Measurements from ENCODE around the gene RASEF.

Gene RASEF

GRCh38 chr9:83041771-83042170 is 21.2 kb downstream of the RASEF start:
- Histone ChIP-seq H3K4me2 (ENCODE audit: insufficient read depth, low read length) (no peak overlapping the region), H2AFZ (ENCODE audit: low read depth, low read length) (no peak overlapping the region), H3K27ac (ENCODE audit: low read length) (no peak overlapping the region), H3K4me3 (ENCODE audit: low read depth in 1 of 2, low read length in 2 of 2) (no peak overlapping the region), H3K9me3 (ENCODE audit: insufficient read depth, low read length, severe bottlenecking) (no peaks in the 10 kb centered on the region), H3K79me2 (ENCODE audit: insufficient read depth, low read length) (no peaks in the 10 kb centered on the region), H3K36me3 (ENCODE audit: insufficient read depth, low read length) (no peaks in the 10 kb centered on the region), H4K20me1 (ENCODE audit: insufficient read depth, low read length) (no peaks in the 10 kb centered on the region), H3K27me3 (ENCODE audit: insufficient read depth, low read length, poor library complexity) (peaks cover 2% of the 10 kb centered on the region), H3K4me1 (ENCODE audit: insufficient read depth, low read length) (no peaks in the 10 kb centered on the region), H3K9ac (ENCODE audit: low read depth, low read length) (no peak overlapping the region)
- no peak for TF ChIP-seq EZH2 (IDR thresholded peaks at IDR 0.05; ENCODE audit: borderline replicate concordance, low read depth, low read length, severe bottlenecking)
- TF ChIP-seq, protein P1, sequence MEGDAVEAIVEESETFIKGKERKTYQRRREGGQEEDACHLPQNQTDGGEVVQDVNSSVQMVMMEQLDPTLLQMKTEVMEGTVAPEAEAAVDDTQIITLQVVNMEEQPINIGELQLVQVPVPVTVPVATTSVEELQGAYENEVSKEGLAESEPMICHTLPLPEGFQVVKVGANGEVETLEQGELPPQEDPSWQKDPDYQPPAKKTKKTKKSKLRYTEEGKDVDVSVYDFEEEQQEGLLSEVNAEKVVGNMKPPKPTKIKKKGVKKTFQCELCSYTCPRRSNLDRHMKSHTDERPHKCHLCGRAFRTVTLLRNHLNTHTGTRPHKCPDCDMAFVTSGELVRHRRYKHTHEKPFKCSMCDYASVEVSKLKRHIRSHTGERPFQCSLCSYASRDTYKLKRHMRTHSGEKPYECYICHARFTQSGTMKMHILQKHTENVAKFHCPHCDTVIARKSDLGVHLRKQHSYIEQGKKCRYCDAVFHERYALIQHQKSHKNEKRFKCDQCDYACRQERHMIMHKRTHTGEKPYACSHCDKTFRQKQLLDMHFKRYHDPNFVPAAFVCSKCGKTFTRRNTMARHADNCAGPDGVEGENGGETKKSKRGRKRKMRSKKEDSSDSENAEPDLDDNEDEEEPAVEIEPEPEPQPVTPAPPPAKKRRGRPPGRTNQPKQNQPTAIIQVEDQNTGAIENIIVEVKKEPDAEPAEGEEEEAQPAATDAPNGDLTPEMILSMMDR (IDR thresholded peaks at IDR 0.05; ENCODE audit: borderline replicate concordance, extremely low read depth, low read length, poor library complexity, severe bottlenecking): no peak
- no peak for ATAC-seq (ENCODE audit: insufficient read depth, low read depth)
- DNase-seq: no peak

- no peak overlapping the region for H3K4me3 ChIP-seq (ENCODE audit: low read depth in 1 of 2, low read length in 2 of 2)
- ATAC-seq (ENCODE audit: insufficient read depth, low read depth) (no peak), DNase-seq (no peak)
- H3K36me3 ChIP-seq (ENCODE audit: insufficient read depth, low read length): no peaks in the 10 kb centered on the region
- H3K27ac ChIP-seq (ENCODE audit: low read length): no peak overlapping the region
- TF ChIP-seq, protein P1 (IDR thresholded peaks at IDR 0.05; ENCODE audit: borderline replicate concordance, extremely low read depth, low read length, poor library complexity, severe bottlenecking): no peak
- no peak overlapping the region for H3K9ac ChIP-seq (ENCODE audit: low read depth, low read length)
- no peaks in the 10 kb centered on the region for H4K20me1 ChIP-seq (ENCODE audit: insufficient read depth, low read length)
- no peak overlapping the region for H3K4me2 ChIP-seq (ENCODE audit: insufficient read depth, low read length)
- H2AFZ ChIP-seq (ENCODE audit: low read depth, low read length): no peak overlapping the region
- no peaks in the 10 kb centered on the region for H3K4me1 ChIP-seq (ENCODE audit: insufficient read depth, low read length)
- no peaks in the 10 kb centered on the region for H3K27me3 ChIP-seq (ENCODE audit: insufficient read depth, low read length, poor library complexity)
- no peaks in the 10 kb centered on the region for H3K79me2 ChIP-seq (ENCODE audit: insufficient read depth, low read length)
- H3K9me3 ChIP-seq (ENCODE audit: insufficient read depth, low read length, severe bottlenecking): no peaks in the 10 kb centered on the region
Measured at GRCh38 chr9:83039303-83039702, 23.6 kb downstream of the RASEF start.

DNA sequence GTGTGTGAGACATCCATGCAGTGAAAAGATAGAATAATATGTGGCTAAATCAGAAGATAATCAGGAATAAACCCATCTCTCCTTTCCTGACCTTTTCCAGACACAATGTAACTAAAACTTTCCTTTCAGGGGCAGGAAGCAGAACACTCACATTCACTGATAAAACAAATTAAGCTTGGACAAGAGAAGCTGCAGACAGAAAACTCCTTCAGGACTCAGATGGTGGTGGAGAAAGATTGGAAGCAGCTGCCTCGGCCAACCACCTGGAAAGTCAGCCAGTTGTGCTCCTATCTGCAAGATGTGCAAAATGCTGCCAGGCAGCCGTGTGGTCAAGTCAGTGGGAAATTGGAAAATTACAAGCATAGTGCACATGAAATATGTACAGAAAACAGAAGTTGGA is 26.9 kb downstream of the RASEF start:
- Histone ChIP-seq H3K4me3 (ENCODE audit: low read depth in 1 of 2, low read length in 2 of 2) (no peak overlapping the region), H3K27me3 (ENCODE audit: insufficient read depth, low read length, poor library complexity) (peaks cover 3% of the 10 kb centered on the region), H3K79me2 (ENCODE audit: insufficient read depth, low read length) (no peaks in the 10 kb centered on the region), H4K20me1 (ENCODE audit: insufficient read depth, low read length) (no peaks in the 10 kb centered on the region), H3K9me3 (ENCODE audit: insufficient read depth, low read length, severe bottlenecking) (no peaks in the 10 kb centered on the region), H3K9ac (ENCODE audit: low read depth, low read length) (no peak overlapping the region), H3K4me2 (ENCODE audit: insufficient read depth, low read length) (no peak overlapping the region), H3K27ac (ENCODE audit: low read length) (no peak overlapping the region), H2AFZ (ENCODE audit: low read depth, low read length) (no peak overlapping the region), H3K4me1 (ENCODE audit: insufficient read depth, low read length) (no peaks in the 10 kb centered on the region), H3K36me3 (ENCODE audit: insufficient read depth, low read length) (no peaks in the 10 kb centered on the region)
- no peak for ATAC-seq (ENCODE audit: insufficient read depth, low read depth)
- DNase-seq: no peak
- TF ChIP-seq EZH2 (IDR thresholded peaks at IDR 0.05; ENCODE audit: borderline replicate concordance, low read depth, low read length, severe bottlenecking): no peak
- TF ChIP-seq, protein P1 (IDR thresholded peaks at IDR 0.05; ENCODE audit: borderline replicate concordance, extremely low read depth, low read length, poor library complexity, severe bottlenecking): no peak

DNA sequence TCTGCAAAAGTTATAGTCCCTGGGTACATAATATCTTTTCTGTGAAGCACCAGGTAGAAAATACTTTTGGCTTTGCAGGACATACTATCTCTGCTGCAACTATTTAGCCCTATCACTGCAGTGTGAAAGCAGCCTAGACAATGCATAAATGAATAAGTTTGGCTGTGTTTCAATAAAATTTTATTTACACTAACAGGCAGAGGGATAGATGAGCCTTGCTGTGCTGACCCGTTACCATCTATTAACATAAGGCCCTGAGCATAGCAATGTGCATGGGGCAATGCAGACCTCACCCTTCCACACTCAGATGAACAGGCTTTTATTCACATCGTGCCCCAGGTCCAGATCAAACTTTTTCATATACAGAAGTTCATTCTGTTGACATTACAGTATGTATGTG is 27.8 kb downstream of the RASEF start:
- Histone ChIP-seq H4K20me1 (ENCODE audit: insufficient read depth, low read length) (no peaks in the 10 kb centered on the region), H3K9me3 (ENCODE audit: insufficient read depth, low read length, severe bottlenecking) (no peaks in the 10 kb centered on the region), H3K4me2 (ENCODE audit: insufficient read depth, low read length) (no peak overlapping the region), H3K9ac (ENCODE audit: low read depth, low read length) (no peak overlapping the region), H3K4me1 (ENCODE audit: insufficient read depth, low read length) (no peaks in the 10 kb centered on the region), H3K4me3 (ENCODE audit: low read depth in 1 of 2, low read length in 2 of 2) (no peak overlapping the region), H3K36me3 (ENCODE audit: insufficient read depth, low read length) (no peaks in the 10 kb centered on the region), H3K79me2 (ENCODE audit: insufficient read depth, low read length) (no peaks in the 10 kb centered on the region), H3K27ac (ENCODE audit: low read length) (no peak overlapping the region), H2AFZ (ENCODE audit: low read depth, low read length) (no peak overlapping the region), H3K27me3 (ENCODE audit: insufficient read depth, low read length, poor library complexity) (peaks cover 3% of the 10 kb centered on the region)
- DNase-seq (no peak), ATAC-seq (ENCODE audit: insufficient read depth, low read depth) (no peak)
- TF ChIP-seq EZH2 (IDR thresholded peaks at IDR 0.05; ENCODE audit: borderline replicate concordance, low read depth, low read length, severe bottlenecking): no peak
- TF ChIP-seq, protein P1 (IDR thresholded peaks at IDR 0.05; ENCODE audit: borderline replicate concordance, extremely low read depth, low read length, poor library complexity, severe bottlenecking): no peak
